Small intestine (tissue), 7 donors: ENCODE results near the gene NPAS2. TPM values are rescaled to one million over a fixed set of nuclear protein-coding genes. Genes with fewer than 3 reads are reported as not detected.

Source experiments
- DNase-seq, 2 donors: peaks; one replicate each; pipeline versions ENCODE4 v3.0.0 to v3.0.0-alpha.2; 2013
- FAIRE-seq: peaks from 2 replicates; lab custom pipeline; 2012; peaks lifted over from hg19 to GRCh38; lab: Jason Lieb, UNC
- H3K27ac ChIP-seq, 3 donors: one replicate each; pipeline ENCODE4 v1.5.1; 2013; ENCODE audit warnings: low read length in 2 of 3, mild to moderate bottlenecking in 2 of 3, control low read depth in 1 of 3, inconsistent platforms in 1 of 3, low read depth in 1 of 3, moderate library complexity in 1 of 3
- H3K27me3 ChIP-seq, 3 donors: one replicate each; pipeline ENCODE4 v1.6.1; 2013; ENCODE audit warnings: low read length in 3 of 3, inconsistent platforms in 1 of 3; ENCODE audit not compliant: control insufficient read depth in 3 of 3, insufficient read depth in 3 of 3
- H3K36me3 ChIP-seq, 3 donors: one replicate each; pipeline ENCODE4 v1.6.1; 2013; ENCODE audit warnings: low read length in 3 of 3, inconsistent platforms in 1 of 3, low read depth in 1 of 3, mild to moderate bottlenecking in 1 of 3, moderate library complexity in 1 of 3; ENCODE audit not compliant: control insufficient read depth in 3 of 3, insufficient read depth in 2 of 3
- H3K4me1 ChIP-seq, 3 donors: one replicate each; pipeline ENCODE4 v1.6.1; 2013; ENCODE audit warnings: low read length in 2 of 3, inconsistent platforms in 1 of 3, low read depth in 1 of 3, mild to moderate bottlenecking in 1 of 3, moderate library complexity in 1 of 3; ENCODE audit not compliant: control insufficient read depth in 3 of 3, insufficient read depth in 2 of 3
- H3K4me3 ChIP-seq, 3 donors: one replicate each; pipeline ENCODE4 v1.5.1; 2013; ENCODE audit warnings: low read length in 3 of 3, control low read depth in 1 of 3, inconsistent platforms in 1 of 3, low read depth in 1 of 3, mild to moderate bottlenecking in 1 of 3, moderate library complexity in 1 of 3
- H3K9me3 ChIP-seq, 2 donors: one replicate each; pipeline ENCODE4 v1.6.1; 2013; ENCODE audit warnings: low read depth in 1 of 2, low read length in 1 of 2; ENCODE audit not compliant: control insufficient read depth in 2 of 2, insufficient read depth in 1 of 2
- WGBS, 3 donors: extraction: QIAGEN DNeasy Blood & Tissue Kit; methylation state at CpG; one replicate each; pipeline ENCODE4 v1.1.7; 2013; 5-methylcytosine and 5-hydroxymethylcytosine counted together
- polyA plus RNA-seq, 4 donors: library from polyadenylated mRNA; stranded (reverse) in 3 of 4; unstranded in 1 of 4; fragments of 200-250 nt in 3 of 4; fragments of 120-200 nt in 1 of 4; gene quantifications; one replicate each; pipeline versions ENCODE4 v1.2.1 to v1.2.3, GENCODE V29; 2013
- donor health status: healthy with polysubstance abuse.
- donor health status: control.
- donor health status: control.
- donor health status: Bipolar disorder and iron deficiency.
- donor health status: healthy.

Gene NPAS2
- polyA plus RNA-seq, 4 donors = 23.9 to 34.2 (median 26.3) TPM

DNA sequence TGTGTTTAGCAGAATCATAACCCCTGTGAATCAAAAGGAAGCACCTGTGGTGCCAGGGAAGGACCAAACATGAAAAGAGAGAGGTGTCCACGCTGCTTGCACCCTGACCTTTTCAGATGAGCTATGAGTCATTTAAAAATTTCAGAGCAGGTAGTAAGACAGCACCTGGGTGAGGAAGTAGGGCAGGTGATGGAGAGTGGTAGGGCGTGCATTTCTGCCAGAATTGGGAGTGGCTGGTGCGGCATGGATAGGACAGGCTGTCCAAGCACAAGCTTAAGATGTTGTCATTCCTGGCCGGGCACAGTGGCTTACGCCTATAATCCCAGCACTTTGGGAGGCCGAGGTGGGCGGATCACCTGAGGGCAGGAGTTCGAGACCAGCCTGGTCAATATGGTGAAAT lies 36.8 kb downstream of the NPAS2 start:
- H3K36me3 ChIP-seq = no peaks in the 10 kb centered on the region
- FAIRE-seq = no peak
- H3K4me3 ChIP-seq = no peak overlapping the region
- H3K27me3 ChIP-seq = no peaks in the 10 kb centered on the region
- no peaks in the 10 kb centered on the region for H3K9me3 ChIP-seq
- 25 to 67% (median 46%) methylated on average over 8 of the region's 8 CpGs for WGBS, 3 donors
- H3K27ac ChIP-seq = no peak overlapping the region
- no peaks in the 10 kb centered on the region for H3K4me1 ChIP-seq
- peak in 1 of 2 donors; percentile 88 for DNase-seq

GRCh38 chr2:100857341-100857740 lies 37.4 kb downstream of the NPAS2 start:
- Histone ChIP-seq H3K4me1 (no peaks in the 10 kb centered on the region), H3K9me3 (no peaks in the 10 kb centered on the region), H3K27ac (no peak overlapping the region), H3K27me3 (no peaks in the 10 kb centered on the region), H3K36me3 (no peaks in the 10 kb centered on the region), H3K4me3 (no peak overlapping the region)
- DNase-seq (no peak), FAIRE-seq (no peak)
- 80 to 88% (median 86%) methylated on average over 6 of the region's 6 CpGs for WGBS, 3 donors

DNA sequence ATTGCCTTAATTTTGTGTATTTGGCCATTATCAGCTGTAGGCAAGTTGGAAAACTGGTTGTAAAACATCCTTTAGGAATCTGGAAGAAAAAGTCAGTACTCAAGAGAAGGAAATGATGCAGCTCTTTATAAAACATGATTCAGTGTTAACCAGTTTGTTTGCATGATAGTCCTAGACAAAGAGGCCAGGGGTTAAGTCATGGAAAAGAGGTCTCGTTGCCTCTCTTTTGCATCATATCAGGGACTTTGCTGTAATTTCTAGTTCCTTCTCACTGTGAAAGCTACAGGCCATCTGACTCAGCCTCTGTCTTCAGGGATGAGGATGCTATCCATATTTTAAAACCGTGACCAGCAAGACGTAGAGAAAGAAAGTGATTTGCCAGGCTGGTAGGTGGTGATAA lies 38.0 kb downstream of the NPAS2 start:
- no peak for DNase-seq

DNA sequence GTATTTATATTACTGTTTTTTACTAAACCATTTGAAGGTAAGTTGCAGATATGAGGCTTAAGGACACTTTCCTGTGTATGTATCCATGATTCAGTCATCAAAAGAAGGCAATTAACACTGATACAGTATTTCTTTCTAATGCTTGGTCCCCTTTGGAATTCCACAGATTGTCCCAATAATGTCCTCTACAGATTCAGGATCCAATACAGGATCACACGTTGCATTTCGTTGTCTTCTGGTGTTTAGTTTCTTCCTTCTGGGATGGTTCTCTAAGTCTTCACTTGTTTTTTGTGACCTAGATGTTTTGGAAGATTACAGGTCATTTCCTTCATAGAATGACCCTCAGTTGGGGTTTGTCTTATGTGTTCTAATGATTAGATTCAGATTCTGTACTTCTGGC lies 40.0 kb downstream of the NPAS2 start:
- no peak overlapping the region for H3K4me3 ChIP-seq
- H3K36me3 ChIP-seq = no peaks in the 10 kb centered on the region
- FAIRE-seq = no peak
- H3K9me3 ChIP-seq = no peaks in the 10 kb centered on the region
- no peaks in the 10 kb centered on the region for H3K4me1 ChIP-seq
- no peak overlapping the region for H3K27ac ChIP-seq
- no peaks in the 10 kb centered on the region for H3K27me3 ChIP-seq
- 81 to 96% (median 93%) methylated on average over 2 of the region's 2 CpGs for WGBS, 3 donors
- DNase-seq = no peak

More for the DNA sequence above, 38.0 kb downstream of the NPAS2 start:
- Histone ChIP-seq H3K4me3 (no peak overlapping the region), H3K27ac (no peak overlapping the region), H3K9me3 (no peaks in the 10 kb centered on the region), H3K36me3 (no peaks in the 10 kb centered on the region), H3K4me1 (no peaks in the 10 kb centered on the region), H3K27me3 (no peaks in the 10 kb centered on the region)
- no peak for FAIRE-seq
- 81 to 93% (median 86%) methylated on average over 3 of the region's 3 CpGs for WGBS, 3 donors

DNA sequence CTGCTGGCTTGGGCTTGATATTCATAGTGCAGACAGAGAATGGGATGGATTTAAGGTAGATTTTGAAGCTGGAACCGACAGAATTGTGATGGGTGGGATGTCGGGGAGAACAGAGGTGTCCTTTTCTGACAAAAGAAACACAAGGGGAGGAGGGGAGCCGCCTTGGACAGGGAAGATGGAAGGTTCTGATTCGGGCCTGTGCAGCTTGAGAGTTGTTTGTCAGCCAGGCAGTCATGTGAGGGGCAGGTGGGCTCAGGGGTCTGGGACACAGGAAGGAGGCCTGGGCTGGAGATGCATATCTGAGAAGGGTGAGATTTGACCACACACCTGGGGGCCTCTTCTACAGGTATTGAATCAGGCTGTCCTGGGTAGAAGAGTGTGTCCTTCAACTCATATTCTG lies 41.4 kb downstream of the NPAS2 start:
- no peak for FAIRE-seq
- Histone ChIP-seq H3K4me1 (no peaks in the 10 kb centered on the region), H3K27ac (no peak overlapping the region), H3K27me3 (no peaks in the 10 kb centered on the region), H3K36me3 (peaks cover 0 to 2% (median 0%) of the 10 kb centered on the region in 3 donors), H3K4me3 (no peak overlapping the region), H3K9me3 (no peaks in the 10 kb centered on the region)
- 80 to 88% (median 85%) methylated on average over 4 of the region's 4 CpGs for WGBS, 3 donors
- DNase-seq = no peak

- Histone ChIP-seq H3K27me3 (no peaks in the 10 kb centered on the region), H3K4me1 (no peaks in the 10 kb centered on the region), H3K9me3 (no peaks in the 10 kb centered on the region), H3K4me3 (no peak overlapping the region), H3K27ac (no peak overlapping the region), H3K36me3 (peaks cover 0 to 2% (median 0%) of the 10 kb centered on the region in 3 donors)
- no peak for FAIRE-seq
- no peak for DNase-seq
- 63 to 83% (median 71%) methylated on average over 5 of the region's 5 CpGs for WGBS, 3 donors
Observed at GRCh38 chr2:100862081-100862480, 42.1 kb downstream of the NPAS2 start.

DNA sequence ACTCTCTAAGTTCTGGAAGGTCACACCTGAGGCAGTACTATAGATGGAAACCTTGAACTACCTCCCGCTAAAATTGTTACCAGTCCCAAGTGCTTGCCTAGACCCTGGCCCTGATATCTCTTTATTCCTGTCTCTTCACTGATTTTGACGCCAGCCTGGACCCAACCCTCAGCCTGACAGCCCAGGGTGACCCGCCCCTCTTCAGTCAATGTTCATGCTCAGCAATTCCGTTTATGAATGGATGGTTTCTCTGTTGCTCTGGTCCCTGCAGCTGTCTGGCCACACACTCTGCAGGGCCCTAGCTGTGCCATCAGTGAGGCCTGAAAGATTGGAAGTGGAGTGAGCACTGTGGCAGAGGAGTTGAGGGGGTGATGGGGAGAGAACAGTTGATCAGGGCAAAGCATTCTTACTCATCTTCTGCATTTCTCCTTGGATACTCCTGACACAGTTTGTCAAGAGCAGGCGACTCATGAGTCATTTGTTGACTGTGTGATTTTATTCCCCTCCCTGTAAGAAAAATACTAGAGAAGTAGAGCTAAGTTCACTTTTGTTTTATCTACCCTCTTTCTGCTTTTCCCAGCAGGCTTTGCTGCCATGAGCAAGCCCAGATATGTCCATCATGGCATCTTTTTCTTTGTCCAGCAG lies 46.0 kb downstream of the NPAS2 start:
- Histone ChIP-seq H3K27ac (peak overlapping the region in 2 of 3 donors; percentile 12 to 32), H3K9me3 (no peaks in the 10 kb centered on the region), H3K4me1 (peaks cover 0 to 4% (median 0%) of the 10 kb centered on the region in 3 donors), H3K36me3 (peaks cover 0 to 2% (median 0%) of the 10 kb centered on the region in 3 donors), H3K4me3 (no peak overlapping the region), H3K27me3 (no peaks in the 10 kb centered on the region)
- DNase-seq (peak; percentile 39 to 49), FAIRE-seq (no peak)
- WGBS, 3 donors = 55 to 76% (median 72%) methylated on average over 5 of the region's 5 CpGs

- no peaks in the 10 kb centered on the region for H3K9me3 ChIP-seq
- peaks cover 0 to 4% (median 0%) of the 10 kb centered on the region in 3 donors for H3K4me1 ChIP-seq
- H3K36me3 ChIP-seq = peaks cover 0 to 2% (median 0%) of the 10 kb centered on the region in 3 donors
- no peak overlapping the region for H3K27ac ChIP-seq
- no peak overlapping the region for H3K4me3 ChIP-seq
- DNase-seq (no peak), FAIRE-seq (no peak)
- no peaks in the 10 kb centered on the region for H3K27me3 ChIP-seq
Observed at GRCh38 chr2:100868083-100868482, 48.1 kb downstream of the NPAS2 start.

- H3K27ac ChIP-seq = no peak overlapping the region
- whole genome bisulfite sequencing, 3 donors = 90 to 96% (median 91%) methylated on average over 3 of the region's 3 CpGs
- no peak for FAIRE-seq
Observed at GRCh38 chr2:100869120-100869519, 49.2 kb downstream of the NPAS2 start.

More at GRCh38 chr2:100869120-100869519, 49.2 kb downstream of the NPAS2 start:
- H3K9me3 ChIP-seq = no peaks in the 10 kb centered on the region
- DNase-seq = no peak
- no peak overlapping the region for H3K4me3 ChIP-seq
- peaks cover 0 to 2% (median 0%) of the 10 kb centered on the region in 3 donors for H3K36me3 ChIP-seq
- no peaks in the 10 kb centered on the region for H3K27me3 ChIP-seq
- H3K4me1 ChIP-seq = peaks cover 0 to 4% (median 0%) of the 10 kb centered on the region in 3 donors
